ENCODE measurements around the gene AKAP13. TPM values are rescaled to one million over a fixed set of nuclear protein-coding genes. Genes with fewer than 3 reads are reported as not detected.

Gene AKAP13
- total RNA-seq, 1 donor from 2014 or later = 73.8 TPM

DNA sequence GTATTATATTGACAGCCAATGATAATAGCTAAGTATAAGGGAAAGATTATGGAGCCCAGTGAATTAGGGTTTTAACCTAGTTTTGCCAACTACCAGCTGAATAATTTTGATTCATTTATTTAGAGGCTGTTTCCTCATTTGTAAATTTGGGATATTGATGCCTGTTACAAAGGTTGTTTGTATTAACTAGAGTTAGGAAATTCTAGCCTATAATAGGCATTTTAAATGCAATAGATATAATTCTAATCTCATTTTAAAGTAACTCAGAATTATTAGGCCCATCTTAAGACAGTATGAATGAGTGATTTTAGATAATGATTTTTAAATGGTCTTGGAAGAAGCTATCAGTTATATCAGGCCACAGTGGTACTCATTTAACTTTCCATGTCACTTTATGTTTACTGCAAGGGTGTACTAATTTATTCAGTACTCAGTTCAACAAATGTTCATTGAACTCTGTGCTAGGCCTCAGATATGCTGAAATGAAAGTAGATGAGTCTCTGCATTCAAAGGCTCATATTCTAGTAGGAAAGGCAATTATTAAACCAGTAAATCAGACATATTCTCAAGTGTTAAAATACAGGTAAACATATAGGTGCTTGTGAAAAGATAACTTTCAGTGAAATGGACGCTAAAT, 213.5 kb downstream of the AKAP13 start:
- DNase-seq (ENCODE audit: low spot score) = no peak
- Mint-ChIP-seq H3K4me1 (peaks cover 29% of the 10 kb centered on the region), H3K9me3 (no peaks in the 10 kb centered on the region), H3K4me3 (no peak overlapping the region), H3K27me3 (ENCODE audit: insufficient read depth, low read depth) (peaks cover 6% of the 10 kb centered on the region), H3K36me3 (peaks cover 8% of the 10 kb centered on the region), H3K27ac (no peak overlapping the region)
- Histone ChIP-seq H3K4me3 (no peak overlapping the region), H2AFZ (replicated peaks) (no peak overlapping the region), H3K36me3 (no peaks in the 10 kb centered on the region), H3K4me2 (no peak overlapping the region), H3F3A (ENCODE audit: low read depth) (peaks cover 4% of the 10 kb centered on the region), H3K79me2 (ENCODE audit: low read depth) (no peaks in the 10 kb centered on the region), H3K9ac (no peak overlapping the region), H4K20me1 (ENCODE audit: low read depth) (peaks cover under 1% of the 10 kb centered on the region), H3K27me3 (no peaks in the 10 kb centered on the region), H3K9me3 (ENCODE audit: low read depth) (no peaks in the 10 kb centered on the region), H3K27ac (no peak overlapping the region), H3K4me1 (peaks cover 11% of the 10 kb centered on the region)
- TF ChIP-seq EZH2phosphoT487 (IDR thresholded peaks at IDR 0.05) = no peak
- TF ChIP-seq, protein P1, sequence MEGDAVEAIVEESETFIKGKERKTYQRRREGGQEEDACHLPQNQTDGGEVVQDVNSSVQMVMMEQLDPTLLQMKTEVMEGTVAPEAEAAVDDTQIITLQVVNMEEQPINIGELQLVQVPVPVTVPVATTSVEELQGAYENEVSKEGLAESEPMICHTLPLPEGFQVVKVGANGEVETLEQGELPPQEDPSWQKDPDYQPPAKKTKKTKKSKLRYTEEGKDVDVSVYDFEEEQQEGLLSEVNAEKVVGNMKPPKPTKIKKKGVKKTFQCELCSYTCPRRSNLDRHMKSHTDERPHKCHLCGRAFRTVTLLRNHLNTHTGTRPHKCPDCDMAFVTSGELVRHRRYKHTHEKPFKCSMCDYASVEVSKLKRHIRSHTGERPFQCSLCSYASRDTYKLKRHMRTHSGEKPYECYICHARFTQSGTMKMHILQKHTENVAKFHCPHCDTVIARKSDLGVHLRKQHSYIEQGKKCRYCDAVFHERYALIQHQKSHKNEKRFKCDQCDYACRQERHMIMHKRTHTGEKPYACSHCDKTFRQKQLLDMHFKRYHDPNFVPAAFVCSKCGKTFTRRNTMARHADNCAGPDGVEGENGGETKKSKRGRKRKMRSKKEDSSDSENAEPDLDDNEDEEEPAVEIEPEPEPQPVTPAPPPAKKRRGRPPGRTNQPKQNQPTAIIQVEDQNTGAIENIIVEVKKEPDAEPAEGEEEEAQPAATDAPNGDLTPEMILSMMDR (IDR thresholded peaks at IDR 0.05) = no peak
- TF ChIP-seq EZH2 (IDR thresholded peaks at IDR 0.05) = no peak

DNA sequence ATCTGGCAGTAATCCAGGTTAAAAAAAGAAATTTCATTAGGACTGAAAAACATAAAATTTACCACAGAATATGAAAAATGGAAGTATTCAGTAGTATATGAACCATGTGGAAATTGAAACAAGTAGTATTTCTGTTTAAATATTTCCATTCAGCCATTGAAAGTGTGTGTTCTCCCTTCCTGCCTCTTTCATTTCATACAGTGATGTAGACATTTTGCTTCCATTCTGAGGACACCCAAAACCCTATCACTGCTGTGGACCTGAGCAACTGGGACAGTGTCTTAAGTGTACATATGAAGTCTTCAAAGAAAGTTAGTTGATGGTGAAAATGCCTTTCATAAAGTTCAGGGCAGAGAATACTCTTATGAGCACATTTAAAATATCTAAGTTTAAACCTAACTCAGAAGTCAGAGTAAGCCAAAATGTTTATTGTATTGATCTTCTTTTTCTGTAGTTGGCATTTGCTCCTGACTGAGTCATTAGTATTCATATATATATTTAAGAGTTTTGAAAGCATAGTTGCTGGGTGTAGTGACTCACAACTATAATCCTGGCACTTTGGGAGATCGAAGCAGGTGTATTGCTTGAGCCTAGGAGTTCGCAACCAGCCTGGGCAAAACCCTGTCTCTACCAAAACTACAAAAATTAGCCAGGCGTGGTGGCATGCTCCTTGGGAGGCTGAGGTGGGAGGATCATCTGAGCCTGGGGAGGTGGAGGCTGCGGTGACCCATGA, 215.6 kb downstream of the AKAP13 start:
- Histone ChIP-seq H3K4me3 (no peak overlapping the region), H3K9me3 (ENCODE audit: low read depth) (no peaks in the 10 kb centered on the region), H3K27me3 (no peaks in the 10 kb centered on the region), H3K79me2 (ENCODE audit: low read depth) (no peaks in the 10 kb centered on the region), H3K9ac (no peak overlapping the region), H3K36me3 (no peaks in the 10 kb centered on the region), H3K4me1 (peaks cover 15% of the 10 kb centered on the region), H3F3A (ENCODE audit: low read depth) (peaks cover 6% of the 10 kb centered on the region), H3K4me2 (no peak overlapping the region), H2AFZ (replicated peaks) (no peak overlapping the region), H3K27ac (no peak overlapping the region), H4K20me1 (ENCODE audit: low read depth) (peaks cover 12% of the 10 kb centered on the region)
- Mint-ChIP-seq H3K9me3 (no peaks in the 10 kb centered on the region), H3K27me3 (ENCODE audit: insufficient read depth, low read depth) (peaks cover 6% of the 10 kb centered on the region), H3K4me1 (peaks cover 29% of the 10 kb centered on the region), H3K36me3 (peaks cover 9% of the 10 kb centered on the region), H3K27ac (no peak overlapping the region), H3K4me3 (no peak overlapping the region)
- no peak for DNase-seq (ENCODE audit: low spot score)
- no peak for TF ChIP-seq EZH2 (IDR thresholded peaks at IDR 0.05)
- no peak for TF ChIP-seq EZH2phosphoT487 (IDR thresholded peaks at IDR 0.05)
- TF ChIP-seq, protein P1 (IDR thresholded peaks at IDR 0.05) = no peak

DNA sequence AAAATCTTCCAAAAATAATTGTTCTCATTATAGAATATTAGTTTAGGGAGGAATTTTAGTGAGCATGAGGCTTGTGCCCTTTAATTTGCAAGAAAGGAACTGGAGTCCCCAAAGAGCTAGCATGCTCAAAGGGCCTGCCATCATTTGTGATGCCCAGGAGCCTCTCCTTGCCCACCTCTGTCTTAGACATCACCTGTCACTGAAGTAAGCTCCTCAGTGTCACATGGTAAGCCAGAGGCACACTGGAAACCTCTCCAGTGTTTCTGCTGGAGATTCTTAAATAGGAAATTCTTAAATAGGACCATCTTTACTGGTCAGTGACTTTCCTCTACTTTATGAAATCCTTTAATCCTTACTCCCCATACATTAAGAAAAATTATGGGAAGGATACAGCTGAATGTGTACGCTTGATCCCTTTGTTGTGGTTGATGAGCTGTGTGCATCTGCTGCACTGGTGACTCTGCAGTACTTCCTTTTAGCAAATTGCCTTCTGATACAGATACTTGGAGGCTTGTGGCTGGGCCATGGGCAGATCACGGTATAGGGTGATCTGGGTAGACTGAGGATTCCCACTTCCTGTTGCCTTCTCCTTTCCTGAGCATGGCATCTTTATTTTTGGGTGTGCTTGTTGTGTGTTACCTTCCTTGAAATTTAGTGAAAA, 216.9 kb downstream of the AKAP13 start:
- no peaks in the 10 kb centered on the region for H3K9me3 Mint-ChIP-seq
- H3K36me3 ChIP-seq = no peaks in the 10 kb centered on the region

More for the DNA sequence above, 216.9 kb downstream of the AKAP13 start:
- Histone ChIP-seq H3F3A (ENCODE audit: low read depth) (peaks cover 6% of the 10 kb centered on the region), H3K9me3 (ENCODE audit: low read depth) (no peaks in the 10 kb centered on the region), H3K4me1 (peaks cover 15% of the 10 kb centered on the region), H3K4me3 (no peak overlapping the region), H3K79me2 (ENCODE audit: low read depth) (no peaks in the 10 kb centered on the region), H3K27ac (no peak overlapping the region), H4K20me1 (ENCODE audit: low read depth) (peaks cover 12% of the 10 kb centered on the region), H3K9ac (no peak overlapping the region), H3K4me2 (no peak overlapping the region), H2AFZ (replicated peaks) (no peak overlapping the region), H3K27me3 (no peaks in the 10 kb centered on the region)
- DNase-seq (ENCODE audit: low spot score) = no peak
- peaks cover 9% of the 10 kb centered on the region for H3K36me3 Mint-ChIP-seq
- TF ChIP-seq EZH2 (IDR thresholded peaks at IDR 0.05) (no peak), EZH2phosphoT487 (IDR thresholded peaks at IDR 0.05) (no peak)
- TF ChIP-seq, protein P1 (IDR thresholded peaks at IDR 0.05) = no peak
- no peak overlapping the region for H3K27ac Mint-ChIP-seq
- peaks cover 6% of the 10 kb centered on the region for H3K27me3 Mint-ChIP-seq (ENCODE audit: insufficient read depth, low read depth)
- no peak overlapping the region for H3K4me3 Mint-ChIP-seq
- H3K4me1 Mint-ChIP-seq = peaks cover 26% of the 10 kb centered on the region

Measured in neural progenitor cell (in vitro differentiated cells).